Measurements from ENCODE around the gene MED12.
"Not testable (repeated sequence)": the region's sequence is repeated elsewhere in the genome, so short reads cannot be mapped to it uniquely, and the experiment has no call there.

The MED12 gene

GRCh38 chrX:71166461-71166860, 48.1 kb downstream of the MED12 start:
- no peak for DNase-seq

GRCh38 chrX:71167031-71167781, 48.8 kb downstream of the MED12 start:
- DNase-seq, result no peak

GRCh38 chrX:71168134-71168533, 49.7 kb downstream of the MED12 start:
- DNase-seq, result no peak

DNA sequence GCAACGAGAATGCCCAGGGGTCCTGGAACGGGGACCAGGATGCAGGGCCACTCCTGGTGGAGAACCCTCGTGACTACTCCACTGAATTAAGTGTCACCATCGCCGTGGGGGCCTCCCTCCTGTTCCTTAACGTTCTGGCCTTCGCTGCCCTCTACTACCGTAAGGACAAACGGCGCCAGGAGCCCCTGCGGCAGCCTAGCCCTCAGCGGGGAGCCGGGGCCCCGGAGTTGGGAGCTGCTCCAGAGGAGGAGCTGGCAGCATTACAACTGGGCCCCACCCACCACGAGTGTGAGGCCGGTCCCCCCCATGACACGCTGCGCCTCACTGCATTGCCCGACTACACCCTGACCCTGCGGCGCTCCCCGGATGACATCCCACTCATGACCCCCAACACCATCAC, 51.2 kb downstream of the MED12 start:
- DNase-seq, result no peak

GRCh38 chrX:71170660-71171059, 52.3 kb downstream of the MED12 start:
- no peak for DNase-seq

DNA sequence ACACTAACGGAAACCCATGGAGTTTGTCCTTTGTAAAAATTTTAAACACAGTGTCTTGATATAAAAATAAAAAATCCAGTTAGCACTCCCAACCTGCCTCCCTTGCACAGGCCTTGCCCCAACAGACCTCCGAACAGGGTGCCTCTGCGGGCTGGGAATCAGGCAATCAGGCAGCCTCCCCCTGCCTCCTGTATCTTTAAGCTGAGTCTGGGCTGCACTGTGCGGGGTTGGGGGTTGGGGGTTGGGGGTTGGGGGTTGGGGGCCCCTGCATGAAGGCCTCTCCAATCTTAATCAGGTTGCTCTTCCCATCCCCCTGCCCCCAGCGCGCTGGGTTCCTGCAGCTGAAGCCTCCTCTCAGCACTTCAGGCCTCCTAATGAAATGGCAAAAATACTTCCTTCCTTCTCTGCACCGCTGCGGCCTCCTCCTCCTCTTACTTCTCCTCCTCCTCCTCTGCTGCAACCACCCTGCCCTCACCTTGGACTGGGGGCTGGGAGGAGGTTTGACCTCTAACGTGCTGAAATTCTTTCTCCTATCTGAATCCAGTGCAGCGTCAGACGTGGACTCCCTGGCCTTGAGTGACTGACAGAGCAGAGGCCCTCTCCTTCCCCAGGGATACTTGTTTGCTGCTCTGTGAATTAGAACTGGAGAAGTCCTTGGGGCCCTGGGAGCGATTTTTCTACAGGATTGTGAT, 52.9 kb downstream of the MED12 start:
- DNase-seq, result no peak

- DNase-seq, result no peak
Observed at GRCh38 chrX:71173440-71173839, 55.0 kb downstream of the MED12 start.

GRCh38 chrX:71174795-71175194, 56.4 kb downstream of the MED12 start:
- DNase-seq, result no peak

DNA sequence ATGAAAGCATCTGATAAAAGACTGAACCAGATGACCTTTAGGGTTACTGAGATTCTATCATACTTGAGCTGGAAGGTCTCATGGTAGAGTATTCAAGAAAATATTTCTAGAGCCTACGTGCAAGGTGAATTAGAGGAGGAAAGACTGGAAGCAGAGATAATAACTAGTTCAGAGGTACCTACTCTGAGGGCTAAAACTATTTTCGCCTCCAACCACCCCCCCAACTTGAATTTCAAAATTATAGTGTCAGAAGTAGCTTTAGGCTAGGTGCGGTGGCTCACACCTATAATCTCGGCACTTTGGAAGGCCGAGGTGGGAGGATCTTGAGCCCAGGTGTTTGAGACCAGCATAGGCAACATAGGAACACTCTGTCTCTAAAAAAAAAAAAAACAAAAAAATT, 57.1 kb downstream of the MED12 start:
- no peak for DNase-seq

- no peak for DNase-seq
Observed at GRCh38 chrX:71177327-71177726, 58.9 kb downstream of the MED12 start.

GRCh38 chrX:71178908-71179307, 60.5 kb downstream of the MED12 start:
- DNase-seq, result peak; percentile 71

- not testable (repeated sequence) for DNase-seq
Observed at GRCh38 chrX:71180579-71181265, 62.3 kb downstream of the MED12 start.

DNA sequence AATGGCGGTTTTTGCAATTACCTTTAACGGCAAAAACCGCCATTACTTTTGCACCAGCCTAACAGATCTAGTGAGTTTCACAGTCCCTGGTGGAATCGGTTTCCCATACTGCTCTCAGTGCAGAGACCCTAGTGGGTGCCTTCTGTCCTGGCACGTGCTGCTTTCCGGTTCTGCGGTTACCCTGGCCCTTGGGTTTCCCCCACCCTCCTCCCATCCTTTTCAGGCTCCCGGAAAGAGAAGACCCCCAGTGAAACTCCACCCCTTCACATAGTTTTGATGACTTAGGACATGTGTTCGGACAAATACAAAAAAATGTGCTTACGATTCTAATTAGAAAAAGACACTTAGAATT, 63.1 kb downstream of the MED12 start:
- no peak for DNase-seq

DNA sequence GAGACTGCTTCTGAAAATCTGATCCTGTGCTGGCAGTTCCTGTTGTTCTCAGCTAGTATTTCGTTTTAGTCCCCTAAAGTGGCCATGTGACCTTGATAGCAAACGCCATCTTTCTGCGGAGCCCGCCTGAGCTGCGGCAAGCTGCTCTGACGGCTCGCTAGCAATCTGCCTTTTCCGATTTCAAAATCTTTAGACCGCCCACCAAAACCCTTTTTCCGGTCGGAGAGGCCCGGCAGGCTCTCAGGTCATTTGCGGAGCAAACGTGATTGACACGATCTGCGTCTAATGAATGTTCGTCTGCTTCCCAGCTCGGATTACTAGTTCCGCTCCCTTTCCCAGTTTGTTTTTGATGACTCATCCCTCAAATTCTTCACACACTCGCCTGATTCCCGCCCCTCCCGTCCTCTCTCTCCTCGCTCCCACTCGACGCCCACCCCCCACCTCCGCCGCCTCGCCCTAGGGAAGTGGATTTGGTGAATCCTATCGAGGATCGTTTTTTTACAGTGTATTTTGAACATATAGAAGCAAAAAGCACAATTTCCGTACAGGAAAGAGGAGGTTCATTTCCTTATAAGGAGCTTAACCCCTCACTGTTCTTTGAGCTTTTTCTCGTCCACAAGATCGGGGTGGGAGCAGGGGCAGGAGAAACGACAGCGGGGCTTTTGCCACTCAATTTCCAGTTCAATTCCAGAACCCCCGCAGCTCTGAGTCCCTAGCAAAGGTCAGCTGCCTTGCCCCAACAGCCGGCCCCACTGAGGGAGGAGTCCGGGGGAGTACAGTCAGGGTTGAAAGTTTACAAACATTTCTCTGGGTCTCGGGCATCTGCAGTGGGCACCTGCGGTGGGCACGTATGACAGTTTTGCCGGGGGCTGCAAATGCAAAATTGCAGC, 63.8 kb downstream of the MED12 start:
- DNase-seq, result peak; percentile 99

DNA sequence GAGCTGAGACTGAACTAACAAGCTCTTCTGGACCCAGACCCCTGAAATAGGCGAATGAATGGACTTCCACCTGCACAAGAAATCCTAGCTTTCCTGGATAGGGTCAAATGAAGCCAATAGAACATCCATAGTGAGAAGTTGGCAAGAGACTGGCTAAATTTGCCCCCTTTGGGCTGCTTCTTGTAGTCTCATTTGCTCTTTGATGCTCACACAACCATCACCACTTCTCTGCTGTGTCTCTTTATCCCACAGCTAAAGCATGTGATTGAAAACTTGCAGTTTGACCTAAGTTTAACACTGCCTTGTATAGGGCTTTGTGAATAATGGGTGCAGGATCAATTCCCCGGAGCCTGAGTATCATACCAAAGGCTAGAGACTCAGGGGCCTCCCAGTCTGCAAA, 64.5 kb downstream of the MED12 start:
- no peak for DNase-seq

DNA sequence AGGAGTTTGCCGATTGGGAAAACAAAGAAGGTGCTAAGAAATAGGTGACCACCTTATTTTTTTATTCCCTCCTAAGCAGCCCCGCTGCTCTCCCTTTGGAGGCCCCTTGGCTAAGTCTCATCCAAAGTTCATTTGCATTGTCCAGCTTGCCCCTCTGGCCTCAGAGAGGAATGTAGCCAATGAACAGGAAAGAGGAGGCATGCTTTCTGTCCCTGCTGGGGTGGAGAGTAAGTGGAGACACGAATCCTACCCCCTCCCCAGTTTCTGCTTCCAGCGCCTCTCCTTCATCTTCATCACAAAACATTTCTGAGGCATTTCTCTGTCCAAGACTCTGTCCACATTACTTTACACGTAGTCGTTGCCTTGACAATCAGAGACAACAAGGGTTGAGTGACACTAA, 64.9 kb downstream of the MED12 start:
- DNase-seq, result no peak

DNA sequence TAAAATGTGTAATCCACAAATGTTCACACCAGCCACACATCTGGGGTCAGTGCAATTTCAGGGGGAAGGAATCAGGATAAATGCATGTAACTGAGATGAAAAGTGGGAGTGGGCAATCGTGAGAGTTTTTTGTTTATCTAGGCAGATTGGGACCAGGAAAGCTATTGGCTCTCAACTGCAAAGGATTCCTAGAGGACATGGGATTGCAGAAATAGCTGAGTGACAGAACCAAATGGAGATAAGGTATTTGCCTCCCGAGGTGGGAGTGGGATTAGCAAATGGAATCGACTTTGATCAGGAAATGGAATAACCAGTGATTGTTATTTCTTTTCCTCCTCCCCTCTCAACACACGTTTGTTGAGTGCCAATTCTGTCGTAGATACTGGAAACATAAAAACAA, 65.7 kb downstream of the MED12 start:
- no peak for DNase-seq

DNA sequence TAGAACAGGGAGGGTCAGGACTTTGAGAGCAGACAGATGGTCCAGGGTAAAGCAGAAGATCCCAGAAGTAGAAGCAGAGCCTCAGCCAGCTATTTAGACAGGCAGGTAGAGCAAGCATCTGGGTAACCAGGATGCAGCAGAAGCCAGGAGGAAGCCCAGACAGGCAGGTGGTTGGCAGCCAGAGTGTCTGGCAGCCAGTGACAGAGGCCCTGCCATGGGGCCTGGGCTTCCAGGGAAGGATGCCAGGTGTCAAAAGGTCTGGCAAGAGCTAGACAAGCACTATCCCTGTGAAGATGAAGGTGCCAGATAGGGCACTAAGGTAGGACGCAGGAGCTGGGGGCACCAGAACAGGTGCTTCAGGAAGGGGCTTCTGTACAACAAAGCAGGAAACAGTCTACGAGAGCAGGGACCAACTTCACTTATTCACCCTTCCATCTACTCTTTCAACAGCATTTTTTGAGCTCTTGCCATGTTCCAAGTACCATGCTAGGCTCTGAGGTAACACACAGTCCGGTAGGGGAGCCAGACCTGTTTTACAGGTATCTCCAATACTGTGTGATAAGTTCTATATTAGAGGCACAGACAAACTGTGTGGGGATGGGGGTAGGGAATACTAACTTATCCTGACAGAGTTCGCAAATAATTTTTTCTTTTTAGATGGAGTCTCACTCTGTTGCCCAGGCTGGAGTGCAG, 66.6 kb downstream of the MED12 start:
- DNase-seq, result peak; percentile 55

GRCh38 chrX:71191248-71191647, 72.9 kb downstream of the MED12 start:
- DNase-seq, result no peak
